Measurements from ENCODE around the gene CUL9.

GRCh38 chr6:43192911-43193310 lies 10.9 kb downstream of the CUL9 start:
- TF ChIP-seq ZFP30 (CRISPR knock-in tag; IDR thresholded peaks at IDR 0.05): no peak
- no peak for TF ChIP-seq GLIS3 (CRISPR knock-in tag; IDR thresholded peaks at IDR 0.05)
- no peak for TF ChIP-seq CSDC2 (CRISPR knock-in tag; IDR thresholded peaks at IDR 0.05)
- TF ChIP-seq, protein P1, sequence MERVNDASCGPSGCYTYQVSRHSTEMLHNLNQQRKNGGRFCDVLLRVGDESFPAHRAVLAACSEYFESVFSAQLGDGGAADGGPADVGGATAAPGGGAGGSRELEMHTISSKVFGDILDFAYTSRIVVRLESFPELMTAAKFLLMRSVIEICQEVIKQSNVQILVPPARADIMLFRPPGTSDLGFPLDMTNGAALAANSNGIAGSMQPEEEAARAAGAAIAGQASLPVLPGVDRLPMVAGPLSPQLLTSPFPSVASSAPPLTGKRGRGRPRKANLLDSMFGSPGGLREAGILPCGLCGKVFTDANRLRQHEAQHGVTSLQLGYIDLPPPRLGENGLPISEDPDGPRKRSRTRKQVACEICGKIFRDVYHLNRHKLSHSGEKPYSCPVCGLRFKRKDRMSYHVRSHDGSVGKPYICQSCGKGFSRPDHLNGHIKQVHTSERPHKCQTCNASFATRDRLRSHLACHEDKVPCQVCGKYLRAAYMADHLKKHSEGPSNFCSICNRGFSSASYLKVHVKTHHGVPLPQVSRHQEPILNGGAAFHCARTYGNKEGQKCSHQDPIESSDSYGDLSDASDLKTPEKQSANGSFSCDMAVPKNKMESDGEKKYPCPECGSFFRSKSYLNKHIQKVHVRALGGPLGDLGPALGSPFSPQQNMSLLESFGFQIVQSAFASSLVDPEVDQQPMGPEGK (CRISPR knock-in tag; IDR thresholded peaks at IDR 0.05; ENCODE audit: borderline replicate concordance): no peak
